ENCODE data around the gene RNF207. TPM values are rescaled to one million over a fixed set of nuclear protein-coding genes. Genes with fewer than 3 reads are reported as not detected.

The RNF207 gene
- total RNA-seq, 4 donors from 2014 or later: 32.9 to 63.5 (median 47.0) TPM

GRCh38 chr1:6241107-6241886, 35.4 kb downstream of the RNF207 start:
- WGBS, 2 donors: 16 to 17% methylated on average over 21 to 26 of the region's 33 CpGs
- no peak for DNase-seq
- H3K4me1 ChIP-seq: peaks cover 0 to 22% of the 10 kb centered on the region in 2 donors
- peaks cover 36% of the 10 kb centered on the region for H3K27me3 ChIP-seq
- no peaks in the 10 kb centered on the region for H3K9me3 ChIP-seq
- H3K36me3 ChIP-seq: no peaks in the 10 kb centered on the region
- H3K4me3 ChIP-seq (replicated peaks in 1 of 3): no peak overlapping the region
- intact Hi-C loops (cut with DNase I): loop anchor here (5.0 kb wide), 2 partner anchors 34 to 189 kb away; partner anchors contain the start of gene RNF207
- no peak overlapping the region for H3K27ac ChIP-seq
- no peak for TF ChIP-seq POLR2A (IDR thresholded peaks at IDR 0.05)
- TF ChIP-seq CTCF (IDR thresholded peaks at IDR 0.05): no peak

DNA sequence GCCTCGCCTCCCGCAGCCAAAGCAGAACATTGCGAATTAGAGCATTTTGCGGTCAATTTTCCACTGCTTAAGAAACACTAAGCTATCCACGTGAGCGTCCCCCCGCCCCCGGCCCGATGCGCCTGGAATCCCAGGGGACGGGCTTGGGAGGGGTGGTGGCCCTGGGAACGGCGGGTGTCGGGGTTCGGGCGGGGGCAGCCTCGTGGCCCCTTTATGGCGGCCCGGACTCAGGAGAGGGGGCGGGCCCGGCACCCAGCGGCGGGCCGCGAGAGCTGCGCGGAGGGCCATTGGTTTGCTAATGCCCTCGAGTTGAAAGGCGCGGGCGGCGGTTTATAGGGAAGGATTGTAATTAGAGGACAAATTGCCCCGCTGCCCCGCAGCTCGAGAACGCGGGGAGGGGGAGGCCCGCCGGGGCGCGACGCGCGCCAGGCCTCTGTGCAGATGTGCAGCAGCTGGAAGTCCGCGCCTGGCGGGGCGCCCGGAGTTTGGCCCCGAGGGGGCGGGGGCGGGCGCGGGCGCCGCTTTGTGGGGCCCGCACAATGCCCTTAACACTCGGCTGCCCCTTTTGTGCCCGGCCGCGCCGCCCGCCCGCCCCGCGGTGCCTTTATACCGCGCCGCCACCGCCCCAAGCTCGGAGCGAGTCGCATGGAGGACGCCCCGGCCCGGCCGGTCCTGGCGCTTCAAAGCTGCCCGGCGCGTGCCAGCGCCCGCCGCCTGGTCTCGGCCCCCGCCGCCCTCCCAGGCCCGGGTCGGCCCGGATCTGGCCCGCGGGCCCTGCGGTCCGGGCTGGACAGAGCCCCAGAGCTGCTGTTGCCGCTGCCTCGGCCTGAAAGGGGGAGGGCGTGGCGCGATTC, 36.2 kb downstream of the RNF207 start:
- peaks cover 0 to 25% of the 10 kb centered on the region in 2 donors for H3K4me1 ChIP-seq
- DNase-seq: no peak
- H3K27ac ChIP-seq: no peak overlapping the region
- H3K36me3 ChIP-seq: no peaks in the 10 kb centered on the region
- 0 to 5% methylated on average over 7 to 8 of the region's 99 CpGs for WGBS, 2 donors
- intact Hi-C loops (cut with DNase I): loop anchor here (5.0 kb wide), 2 partner anchors 35 to 190 kb away; partner anchors contain the start of gene RNF207
- no peak for TF ChIP-seq CTCF (IDR thresholded peaks at IDR 0.05)
- TF ChIP-seq POLR2A (IDR thresholded peaks at IDR 0.05): no peak
- H3K27me3 ChIP-seq: peaks cover 39% of the 10 kb centered on the region
- no peak overlapping the region for H3K4me3 ChIP-seq (replicated peaks in 1 of 3)
- H3K9me3 ChIP-seq: no peaks in the 10 kb centered on the region

DNA sequence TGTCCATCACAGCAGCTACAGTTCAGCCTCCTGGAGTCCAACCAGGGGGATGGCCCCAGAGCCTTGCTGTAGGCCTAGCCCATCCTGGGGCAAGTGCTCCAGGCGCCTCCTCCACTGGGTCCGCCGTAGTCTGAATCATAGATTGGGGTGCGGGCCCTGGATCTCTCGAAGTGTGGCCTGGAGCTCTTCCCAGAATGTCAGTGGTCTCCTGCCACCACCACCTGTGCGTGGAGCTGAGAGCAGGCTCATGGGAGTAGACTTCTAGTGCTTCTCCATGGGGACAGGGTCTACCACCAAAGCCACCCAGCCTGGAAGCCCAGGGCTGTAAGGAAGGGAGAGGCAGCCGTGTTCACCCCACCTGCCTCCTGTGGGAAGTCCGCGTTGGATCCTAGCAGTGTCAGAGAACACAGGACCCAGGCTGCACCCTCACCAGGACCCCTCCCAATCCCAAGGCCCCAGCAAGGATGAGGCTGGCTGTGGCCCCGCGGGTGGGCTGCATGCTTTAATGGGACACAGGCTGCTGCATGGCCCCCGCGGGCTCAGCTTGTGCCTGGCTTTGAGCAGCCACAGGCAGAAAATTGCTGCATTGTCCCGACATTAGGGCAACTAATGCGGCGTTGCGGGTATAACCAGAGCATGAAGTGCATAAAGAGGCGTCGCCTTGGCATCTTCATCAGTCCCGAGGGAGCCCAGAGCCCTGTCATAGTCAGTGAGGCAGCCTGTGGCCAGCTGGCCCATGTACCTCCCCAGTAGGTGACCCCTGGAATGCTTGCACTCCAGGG, 37.3 kb downstream of the RNF207 start:
- Histone ChIP-seq H3K36me3 (no peaks in the 10 kb centered on the region), H3K27me3 (peaks cover 44% of the 10 kb centered on the region), H3K4me1 (peaks cover 0 to 25% of the 10 kb centered on the region in 2 donors), H3K27ac (no peak overlapping the region), H3K4me3 (replicated peaks in 1 of 3) (no peak overlapping the region), H3K9me3 (no peaks in the 10 kb centered on the region)
- no peak for DNase-seq
- intact Hi-C loops (cut with DNase I): loop anchor here (5.0 kb wide), 2 partner anchors 36 to 191 kb away; partner anchors contain the start of gene RNF207
- TF ChIP-seq CTCF (IDR thresholded peaks at IDR 0.05): no peak
- TF ChIP-seq POLR2A (IDR thresholded peaks at IDR 0.05): no peak
- 20 to 24% methylated on average over 17 to 18 of the region's 20 CpGs for WGBS, 2 donors

- Histone ChIP-seq H3K9me3 (no peaks in the 10 kb centered on the region), H3K36me3 (no peaks in the 10 kb centered on the region), H3K4me3 (replicated peaks in 1 of 3) (no peak within 1 kb of the TSS), H3K4me1 (peaks cover 0 to 27% of the 10 kb centered on the region in 2 donors), H3K27me3 (peaks cover 44% of the 10 kb centered on the region), H3K27ac (no peak within 1 kb of the TSS)
- no peak for DNase-seq
- TF ChIP-seq CTCF (IDR thresholded peaks at IDR 0.05) (no peak), POLR2A (IDR thresholded peaks at IDR 0.05) (no peak)
- intact Hi-C loops (cut with DNase I): loop anchor here (5.0 kb wide), 2 partner anchors 37 to 192 kb away; partner anchors contain the start of gene RNF207
- WGBS, 2 donors: 8 to 9% methylated on average over 6 to 12 of the region's 16 CpGs
Measured at GRCh38 chr1:6243993-6244392, 38.1 kb downstream of the RNF207 start, which contains the start of gene HES3. TSS of gene HES3 (plus strand) at chr1:6244179. CDS start at chr1:6244366, 187 bp downstream.

All from thyroid gland (tissue), 4 donors.